GM19099 (cell line): Measurements from ENCODE around the gene OR2A2.

Experiments
- POLR2A ChIP-seq: IDR thresholded peaks from 3 replicates; pipeline ENCODE4 v1.6.1; 2011; ENCODE audit warnings: low read depth; ENCODE audit not compliant: insufficient read length; ENCODE audit errors: extremely low read depth

Gene OR2A2

DNA sequence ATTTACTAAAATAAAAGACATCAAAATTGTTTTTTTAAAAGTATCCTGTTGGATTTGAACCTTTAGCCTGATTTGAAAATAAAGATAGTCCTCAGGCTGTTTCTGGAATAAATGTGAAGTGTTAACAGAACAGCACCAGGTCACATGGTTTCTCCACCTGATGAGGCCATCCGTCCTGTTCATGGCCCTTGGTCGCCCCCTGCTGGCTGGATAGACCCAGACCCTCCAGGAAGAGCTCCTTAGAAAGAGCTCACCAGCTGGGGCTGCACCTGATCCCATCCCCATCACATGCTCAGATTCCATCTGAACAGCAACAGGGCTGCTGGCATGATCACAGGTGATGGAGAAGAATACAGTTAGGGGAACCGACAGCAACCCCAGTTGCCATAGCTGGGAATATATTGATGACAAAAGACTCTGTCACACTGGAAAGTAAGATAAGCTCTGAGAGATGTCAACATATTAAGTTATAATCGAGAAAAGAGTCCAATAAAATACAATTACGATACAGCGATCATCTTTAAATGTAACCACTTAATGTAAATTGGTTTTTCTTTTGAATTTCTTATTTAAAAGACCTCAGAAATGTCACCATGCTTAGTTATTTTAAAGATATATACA lies 18.4 kb downstream of the OR2A2 start:
- no peak for TF ChIP-seq POLR2A

DNA sequence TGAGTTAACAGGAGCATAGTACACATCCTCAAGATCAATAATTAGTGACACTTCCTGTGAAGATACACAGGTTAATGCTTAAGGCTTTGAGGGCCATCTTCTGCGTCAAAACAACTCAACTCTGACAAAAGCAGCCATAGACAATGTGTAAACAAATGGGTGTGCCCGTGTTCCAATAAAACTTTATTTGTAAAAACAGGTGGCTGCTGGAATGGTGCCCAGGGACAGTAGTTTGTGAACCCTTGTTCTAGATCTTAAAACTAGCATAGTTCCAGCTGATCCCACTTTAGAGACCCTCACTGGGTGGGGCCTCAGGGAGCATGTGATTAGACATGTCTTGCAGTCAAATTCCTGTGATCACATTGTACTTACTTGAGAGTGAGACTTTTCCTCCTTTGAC lies 21.3 kb downstream of the OR2A2 start:
- TF ChIP-seq POLR2A, result no peak

DNA sequence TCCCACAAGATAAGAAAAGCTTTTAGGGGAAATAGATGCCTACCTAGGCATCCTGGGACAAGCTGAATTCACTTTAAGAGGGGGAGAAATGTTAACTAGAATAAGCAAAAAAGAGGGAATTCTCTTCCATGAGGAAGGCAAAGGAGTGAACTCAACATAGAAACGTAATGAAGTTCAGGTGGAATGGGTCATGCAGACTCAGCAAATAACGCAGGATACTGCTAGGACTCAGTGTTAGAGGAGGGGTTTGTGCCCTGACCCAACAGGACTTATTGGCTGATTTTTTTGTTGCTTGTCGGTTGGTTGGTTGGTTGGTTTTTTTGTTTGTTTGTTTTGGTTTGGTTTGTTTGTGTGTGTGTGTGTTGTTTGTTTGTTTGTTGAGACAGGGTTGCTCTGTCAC lies 22.9 kb downstream of the OR2A2 start:
- no peak for TF ChIP-seq POLR2A

GRCh38 chr7:144133307-144133706 lies 23.9 kb downstream of the OR2A2 start:
- no peak for TF ChIP-seq POLR2A

GRCh38 chr7:144134116-144134515 lies 24.7 kb downstream of the OR2A2 start:
- no peak for TF ChIP-seq POLR2A

GRCh38 chr7:144137501-144137900 lies 28.1 kb downstream of the OR2A2 start:
- TF ChIP-seq POLR2A, result no peak

- no peak for TF ChIP-seq POLR2A
These were observed 32.8 kb downstream of the OR2A2 start for GRCh38 chr7:144142187-144142586.

GRCh38 chr7:144144426-144144825 lies 35.0 kb downstream of the OR2A2 start:
- TF ChIP-seq POLR2A, result no peak

- no peak for TF ChIP-seq POLR2A
These were observed 38.9 kb downstream of the OR2A2 start for GRCh38 chr7:144148224-144148827.

DNA sequence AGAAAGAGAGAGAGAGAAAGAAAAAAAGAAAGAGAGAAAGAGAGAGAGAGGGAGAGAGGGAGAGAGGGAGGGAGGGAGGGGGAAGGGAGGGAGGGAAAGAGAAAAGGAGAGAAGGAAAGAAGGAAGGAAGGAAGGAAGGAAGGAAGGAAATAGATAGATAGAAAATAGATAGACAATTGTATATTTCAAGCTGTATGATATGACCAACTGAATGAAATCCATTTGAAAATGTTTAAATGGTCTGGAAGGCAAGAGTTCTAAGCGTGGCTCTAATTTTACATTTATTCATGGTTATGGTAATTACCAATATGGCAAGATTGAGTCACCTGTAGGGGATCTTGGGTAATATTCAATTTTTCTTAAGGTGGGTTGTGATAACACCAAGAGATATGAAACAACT lies 49.5 kb downstream of the OR2A2 start:
- no peak for TF ChIP-seq POLR2A
